Measurements from ENCODE around the gene USP35.

- TF ChIP-seq CREB1 (CRISPR knock-in tag; IDR thresholded peaks at IDR 0.05), result no peak
- TF ChIP-seq CTCF (IDR thresholded peaks at IDR 0.05), result no peak
- no peak for TF ChIP-seq HMGXB4 (CRISPR knock-in tag; IDR thresholded peaks at IDR 0.05)
- TF ChIP-seq JUN (CRISPR knock-in tag; IDR thresholded peaks at IDR 0.05), result no peak
Measured at GRCh38 chr11:78228467-78228866, 39.7 kb downstream of the USP35 start.
